T-helper 2 cell treated with Interferon-gamma antibody and Interleukin-4, amounts not matched to agents 5 μg/mL and 100 μg/mL, for 36 hours (primary cell): ENCODE measurements around the gene CASP2.

Source experiments
- DNase-seq: peaks from one replicate; pipeline ENCODE4 v3.0.0; 2021; ENCODE audit warnings: low spot score
- H3K27ac Mint-ChIP-seq: one replicate; pipeline ENCODE4 v1.8.0; 2021; ENCODE audit warnings: mild to moderate bottlenecking, mixed read lengths
- H3K27me3 Mint-ChIP-seq: one replicate; pipeline ENCODE4 v1.8.0; 2021; ENCODE audit warnings: low read depth, mixed read lengths
- H3K36me3 Mint-ChIP-seq: one replicate; pipeline ENCODE4 v1.8.0; 2021; ENCODE audit warnings: low read depth, mixed read lengths
- H3K4me1 Mint-ChIP-seq: one replicate; pipeline ENCODE4 v1.8.0; 2021; ENCODE audit warnings: low read depth, mixed read lengths
- H3K4me3 Mint-ChIP-seq: one replicate; pipeline ENCODE4 v1.8.0; 2022; ENCODE audit warnings: mild to moderate bottlenecking, moderate library complexity, mixed read lengths
- H3K9me3 Mint-ChIP-seq: one replicate; pipeline ENCODE4 v1.8.0; 2021; ENCODE audit warnings: mixed read lengths

The CASP2 gene

GRCh38 chr7:143279186-143280098 is 8.7 kb upstream of the CASP2 start:
- Mint-ChIP-seq H3K27ac (peak overlapping the region; percentile 91), H3K9me3 (no peaks in the 10 kb centered on the region), H3K4me1 (peaks cover 39% of the 10 kb centered on the region), H3K27me3 (no peaks in the 10 kb centered on the region), H3K4me3 (peak overlapping the region; percentile 80), H3K36me3 (no peaks in the 10 kb centered on the region)
- DNase-seq = no peak

DNA sequence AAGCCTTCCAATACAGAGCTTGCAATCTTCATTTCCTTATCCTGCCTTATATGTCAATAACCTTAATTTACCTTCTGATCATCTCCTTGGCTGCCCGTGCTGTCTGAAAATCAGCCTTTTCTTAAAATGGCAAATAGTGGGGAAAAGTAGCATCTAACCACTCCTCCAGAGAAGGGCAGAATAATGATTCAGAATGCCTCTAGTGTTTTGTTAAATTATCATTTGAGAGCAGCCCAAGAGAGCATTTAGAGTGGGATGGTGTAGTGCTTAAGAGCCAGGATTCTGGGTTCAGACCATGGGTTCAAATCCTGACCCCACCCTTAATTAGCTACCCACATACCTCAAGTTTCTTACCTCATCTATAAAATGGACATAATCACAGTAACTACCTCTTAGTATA is 8.0 kb upstream of the CASP2 start:
- DNase-seq = no peak
- peak overlapping the region; percentile 91 for H3K27ac Mint-ChIP-seq
- H3K27me3 Mint-ChIP-seq = no peaks in the 10 kb centered on the region
- no peaks in the 10 kb centered on the region for H3K36me3 Mint-ChIP-seq
- H3K4me1 Mint-ChIP-seq = peaks cover 39% of the 10 kb centered on the region
- peak overlapping the region; percentile 80 for H3K4me3 Mint-ChIP-seq
- no peaks in the 10 kb centered on the region for H3K9me3 Mint-ChIP-seq

DNA sequence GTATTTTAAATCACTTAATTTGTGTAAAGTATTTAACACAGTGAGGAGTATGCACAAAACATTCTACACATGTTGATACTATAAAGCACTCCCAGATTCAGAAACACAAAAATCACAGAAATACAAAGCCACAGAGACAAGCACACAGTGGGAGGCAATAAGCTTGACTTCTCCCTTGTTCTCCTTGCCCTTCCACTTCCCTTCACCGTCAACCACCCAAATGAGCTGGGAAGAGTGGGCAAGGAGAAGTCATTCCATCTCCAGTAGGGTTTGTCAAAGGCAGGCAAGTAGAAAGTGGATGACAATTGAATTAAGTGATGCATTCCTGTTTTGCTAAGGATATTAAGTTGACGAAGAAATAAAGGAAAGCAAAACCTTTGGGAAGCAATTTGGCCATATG is 7.6 kb upstream of the CASP2 start:
- DNase-seq = no peak
- Mint-ChIP-seq H3K27me3 (no peaks in the 10 kb centered on the region), H3K36me3 (no peaks in the 10 kb centered on the region), H3K9me3 (no peaks in the 10 kb centered on the region), H3K27ac (peak overlapping the region; percentile 91), H3K4me1 (peaks cover 39% of the 10 kb centered on the region), H3K4me3 (peak overlapping the region; percentile 80)

DNA sequence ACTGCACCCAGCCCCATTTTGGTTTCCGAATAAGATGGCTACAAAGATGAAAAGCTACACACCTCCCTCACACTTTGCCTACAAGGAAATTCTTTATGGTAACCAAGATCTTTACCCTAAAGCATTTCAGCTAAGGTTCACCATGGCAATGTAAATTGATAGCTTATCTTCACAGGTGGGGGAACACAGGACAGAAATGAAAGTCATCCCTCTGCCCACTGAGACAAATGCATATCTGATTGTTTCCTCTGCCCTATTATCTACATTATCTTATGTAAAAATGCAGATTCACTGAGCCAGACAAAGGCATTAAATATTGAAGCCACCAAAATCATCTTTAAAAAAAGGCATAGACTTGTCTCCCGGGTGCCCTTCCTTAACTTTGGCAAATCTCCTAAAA is 6.6 kb upstream of the CASP2 start:
- H3K4me1 Mint-ChIP-seq = peaks cover 39% of the 10 kb centered on the region
- no peak overlapping the region for H3K27ac Mint-ChIP-seq
- no peak for DNase-seq
- no peaks in the 10 kb centered on the region for H3K9me3 Mint-ChIP-seq
- H3K36me3 Mint-ChIP-seq = no peaks in the 10 kb centered on the region
- no peaks in the 10 kb centered on the region for H3K27me3 Mint-ChIP-seq
- H3K4me3 Mint-ChIP-seq = no peak overlapping the region

GRCh38 chr7:143282124-143282523 is 6.0 kb upstream of the CASP2 start:
- Mint-ChIP-seq H3K9me3 (peaks cover 3% of the 10 kb centered on the region), H3K27me3 (no peaks in the 10 kb centered on the region), H3K4me3 (no peak overlapping the region), H3K36me3 (peaks cover 4% of the 10 kb centered on the region), H3K27ac (no peak overlapping the region), H3K4me1 (peaks cover 42% of the 10 kb centered on the region)
- DNase-seq = no peak

- Mint-ChIP-seq H3K9me3 (peaks cover 7% of the 10 kb centered on the region), H3K27me3 (no peaks in the 10 kb centered on the region), H3K27ac (no peak overlapping the region), H3K4me1 (peaks cover 47% of the 10 kb centered on the region), H3K4me3 (no peak overlapping the region), H3K36me3 (peaks cover 8% of the 10 kb centered on the region)
- DNase-seq = no peak
Measured at GRCh38 chr7:143283381-143283780, 4.8 kb upstream of the CASP2 start.

DNA sequence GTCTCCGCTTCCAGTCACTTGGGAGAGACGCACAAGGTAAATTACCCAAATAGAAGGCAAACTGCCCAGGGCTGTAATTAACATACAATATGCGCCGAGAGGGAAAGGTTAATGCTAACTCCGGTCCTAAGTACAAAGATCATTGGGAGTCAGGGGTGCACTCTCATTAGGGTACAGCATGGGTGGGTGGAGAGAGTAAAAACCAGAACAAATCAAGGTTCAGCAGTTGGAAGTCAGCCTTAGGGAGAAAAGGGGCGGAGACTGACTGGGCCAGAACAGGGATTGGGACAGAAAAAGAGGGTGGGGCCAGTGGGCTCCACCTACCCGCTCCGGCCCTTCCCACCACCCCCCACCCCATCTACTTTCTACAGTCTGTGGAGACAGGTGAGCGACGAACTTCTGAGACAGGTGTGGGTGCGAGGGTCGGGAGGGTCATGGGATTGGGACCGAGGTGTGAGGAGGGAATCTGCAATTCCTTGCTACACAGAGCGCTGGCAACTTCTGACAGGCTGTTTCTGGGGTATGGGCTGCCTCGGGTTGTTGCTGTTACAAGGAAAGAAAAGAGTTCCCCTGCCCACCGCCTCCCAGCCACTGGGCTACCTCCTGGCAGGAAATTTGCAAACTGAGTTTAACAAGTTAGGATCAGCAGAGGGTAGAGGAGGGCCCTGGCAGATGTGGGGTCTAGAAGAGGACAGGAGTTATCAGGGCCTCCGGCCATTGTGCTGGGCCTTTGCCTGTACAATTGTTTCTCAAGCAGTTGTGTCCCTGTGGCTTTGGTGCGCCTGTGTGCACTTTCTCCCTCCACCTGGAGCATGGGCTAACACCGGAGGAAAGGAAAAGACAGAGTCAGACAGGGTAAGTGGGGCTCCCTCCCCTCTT is 3.3 kb upstream of the CASP2 start, which contains the start of gene TMEM139:
Gene TMEM139, plus strand, starts transcription at position 368 of the 879 bp plus-strand sequence. CDS start 1,000 bp downstream, outside the sequence.
- Mint-ChIP-seq H3K36me3 (peaks cover 20% of the 10 kb centered on the region), H3K27ac (peak within 1 kb of the TSS; percentile 19), H3K27me3 (no peaks in the 10 kb centered on the region), H3K4me3 (no peak within 1 kb of the TSS), H3K4me1 (peaks cover 42% of the 10 kb centered on the region), H3K9me3 (peaks cover 7% of the 10 kb centered on the region)
- DNase-seq = no peak

DNA sequence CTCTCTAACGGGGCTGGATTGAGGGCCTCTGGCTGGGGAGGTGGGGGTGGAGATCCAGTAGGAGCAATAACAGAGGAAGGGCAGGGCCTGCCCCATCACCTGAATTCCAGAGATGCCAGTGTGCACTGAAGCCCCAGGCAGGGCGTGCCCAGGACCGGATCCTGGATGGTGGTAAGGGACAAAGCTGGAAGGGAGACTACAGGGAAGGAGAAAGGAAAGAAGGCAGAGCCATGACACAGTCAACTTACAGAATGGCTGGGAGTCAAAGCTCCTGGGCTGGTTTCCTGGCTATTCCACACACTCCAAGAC is 2.7 kb upstream of the CASP2 start:
- no peak for DNase-seq
- no peaks in the 10 kb centered on the region for H3K27me3 Mint-ChIP-seq
- H3K27ac Mint-ChIP-seq = peak overlapping the region; percentile 19
- peaks cover 40% of the 10 kb centered on the region for H3K4me1 Mint-ChIP-seq
- H3K4me3 Mint-ChIP-seq = no peak overlapping the region
- peaks cover 7% of the 10 kb centered on the region for H3K9me3 Mint-ChIP-seq
- H3K36me3 Mint-ChIP-seq = peaks cover 24% of the 10 kb centered on the region

GRCh38 chr7:143285806-143286521 is 2.2 kb upstream of the CASP2 start:
- no peak overlapping the region for H3K27ac Mint-ChIP-seq

GRCh38 chr7:143286522-143286890 is 1.6 kb upstream of the CASP2 start:
- no peak for DNase-seq
- H3K27me3 Mint-ChIP-seq = no peaks in the 10 kb centered on the region
- peak overlapping the region; percentile 36 for H3K4me3 Mint-ChIP-seq
- peaks cover 42% of the 10 kb centered on the region for H3K4me1 Mint-ChIP-seq
- no peak overlapping the region for H3K27ac Mint-ChIP-seq
- H3K9me3 Mint-ChIP-seq = peaks cover 7% of the 10 kb centered on the region
- peaks cover 33% of the 10 kb centered on the region for H3K36me3 Mint-ChIP-seq

More at GRCh38 chr7:143285806-143286521, 2.2 kb upstream of the CASP2 start:
- H3K27me3 Mint-ChIP-seq = no peaks in the 10 kb centered on the region
- H3K4me3 Mint-ChIP-seq = no peak overlapping the region
- peaks cover 28% of the 10 kb centered on the region for H3K36me3 Mint-ChIP-seq
- DNase-seq = no peak
- peaks cover 40% of the 10 kb centered on the region for H3K4me1 Mint-ChIP-seq
- peaks cover 7% of the 10 kb centered on the region for H3K9me3 Mint-ChIP-seq

DNA sequence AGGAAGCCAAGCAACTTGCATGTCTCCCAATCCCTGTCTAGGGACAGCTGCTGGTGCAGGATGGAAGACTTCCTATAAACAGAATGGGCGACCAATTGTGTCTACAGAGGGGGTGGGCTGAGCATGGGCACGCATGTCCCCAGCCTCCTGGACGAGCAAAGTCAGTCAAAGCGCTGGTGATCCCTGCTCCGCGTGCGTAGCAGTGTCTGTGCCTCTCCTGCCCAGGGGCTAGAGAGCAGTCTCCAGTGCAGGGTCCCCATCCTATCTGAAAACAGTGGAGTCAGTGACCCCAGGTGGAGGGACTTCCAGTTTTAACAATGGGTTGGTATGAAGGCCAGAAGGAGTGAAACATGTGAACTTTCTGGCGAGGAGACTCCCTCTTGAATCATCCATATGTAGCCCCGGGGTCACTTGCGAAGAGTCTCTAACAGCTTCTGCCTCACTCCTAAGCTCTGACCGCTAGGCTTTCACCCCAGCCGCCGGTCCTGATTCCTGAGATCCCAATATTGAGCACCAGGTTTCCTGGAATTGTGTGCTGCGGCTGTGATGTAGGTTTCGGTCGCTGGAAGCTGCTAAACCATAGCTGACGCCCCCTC is 714 bp upstream of the CASP2 start:
- Mint-ChIP-seq H3K4me3 (peak overlapping the region; percentile 90), H3K36me3 (peaks cover 40% of the 10 kb centered on the region), H3K27me3 (no peaks in the 10 kb centered on the region), H3K4me1 (peaks cover 41% of the 10 kb centered on the region), H3K27ac (peak overlapping the region; percentile 92), H3K9me3 (peaks cover 7% of the 10 kb centered on the region)
- no peak for DNase-seq

- H3K4me3 Mint-ChIP-seq = peak overlapping the region; percentile 90
- H3K4me1 Mint-ChIP-seq = peaks cover 38% of the 10 kb centered on the region
- H3K36me3 Mint-ChIP-seq = peaks cover 52% of the 10 kb centered on the region
- no peaks in the 10 kb centered on the region for H3K27me3 Mint-ChIP-seq
- peaks cover 7% of the 10 kb centered on the region for H3K9me3 Mint-ChIP-seq
- H3K27ac Mint-ChIP-seq = peak overlapping the region; percentile 69
- no peak for DNase-seq
Measured at GRCh38 chr7:143288836-143289235, 685 bp downstream of the CASP2 start.

DNA sequence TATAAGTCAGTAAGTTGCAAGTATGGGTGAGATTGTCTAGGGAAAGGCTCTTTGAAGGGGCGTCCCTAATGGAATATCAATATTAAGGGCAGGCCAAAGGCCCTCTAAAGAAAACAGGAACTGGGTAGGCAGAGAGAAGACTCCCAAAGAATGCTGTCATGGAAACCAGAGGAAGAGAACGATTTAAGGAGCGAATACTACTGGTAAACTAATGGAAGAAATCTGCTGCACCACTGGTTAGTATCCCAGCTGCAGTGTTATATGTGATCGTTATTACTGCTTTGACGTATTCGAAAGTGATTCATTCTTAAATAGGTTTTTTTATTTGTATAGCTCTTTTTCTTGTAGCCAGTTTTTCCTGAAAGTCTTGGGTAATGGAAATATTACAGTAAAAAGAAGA is 1.3 kb downstream of the CASP2 start:
- peak overlapping the region; percentile 75 for H3K27ac Mint-ChIP-seq
- H3K4me1 Mint-ChIP-seq = peaks cover 40% of the 10 kb centered on the region
- H3K36me3 Mint-ChIP-seq = peaks cover 58% of the 10 kb centered on the region
- no peaks in the 10 kb centered on the region for H3K27me3 Mint-ChIP-seq
- no peak for DNase-seq
- H3K9me3 Mint-ChIP-seq = peaks cover 7% of the 10 kb centered on the region
- peak overlapping the region; percentile 90 for H3K4me3 Mint-ChIP-seq
